ENCODE data around the gene ABCA13.
A peak's percentile ranks its signal among the peaks of the same experiment; 100 is the strongest.

ABCA13 gene

DNA sequence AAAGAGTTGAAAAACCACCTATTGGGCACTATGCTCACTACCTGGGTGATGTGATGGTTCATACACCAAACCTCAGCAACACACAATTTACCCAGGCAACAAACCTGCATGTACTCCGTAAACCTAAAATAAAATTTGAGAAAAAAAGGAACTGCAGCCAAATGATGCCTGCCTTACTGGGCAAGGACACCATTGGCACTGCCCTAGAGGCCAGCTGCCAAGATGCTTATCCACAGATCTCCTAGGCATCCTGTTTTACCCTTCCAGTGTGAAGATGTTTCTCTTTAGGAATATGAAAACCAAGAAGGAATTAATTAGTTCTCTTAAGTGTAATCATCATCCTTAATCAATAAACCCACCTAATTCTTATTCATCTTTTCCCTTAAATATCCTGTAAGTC, 133.4 kb downstream of the ABCA13 start:
- Histone ChIP-seq H3K27ac (no peak overlapping the region), H3K27me3 (no peaks in the 10 kb centered on the region), H3K4me1 (no peaks in the 10 kb centered on the region), H3K9me3 (no peaks in the 10 kb centered on the region), H3K4me2 (no peak overlapping the region), H3K4me3 (no peak overlapping the region), H4K20me1 (no peaks in the 10 kb centered on the region), H3K36me3 (no peaks in the 10 kb centered on the region), H3K9ac (no peak overlapping the region)
- TF ChIP-seq Cebpa-rat (IDR thresholded peaks at IDR 0.05): no peak

DNA sequence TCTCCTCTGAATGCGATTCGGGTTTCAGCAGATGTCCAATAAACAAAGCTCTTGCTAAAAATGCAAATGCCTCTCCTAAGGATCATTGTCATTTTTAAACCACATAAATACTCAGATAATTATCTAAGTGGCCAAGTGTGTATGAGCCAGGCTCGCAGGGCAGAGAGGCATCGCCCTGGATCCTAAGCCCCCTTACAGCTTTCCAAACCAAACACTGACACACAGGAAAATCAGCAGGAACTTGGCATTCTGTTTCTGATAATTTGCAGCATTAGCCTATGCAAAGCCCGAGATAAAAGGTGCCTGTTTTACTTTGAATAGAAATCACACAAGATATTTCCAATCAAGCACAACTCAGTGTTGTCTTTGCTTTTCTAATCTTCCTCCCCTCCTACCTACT, 134.4 kb downstream of the ABCA13 start:
- no peak overlapping the region for H3K4me2 ChIP-seq
- no peaks in the 10 kb centered on the region for H3K27me3 ChIP-seq
- no peaks in the 10 kb centered on the region for H4K20me1 ChIP-seq
- TF ChIP-seq Cebpa-rat (IDR thresholded peaks at IDR 0.05): no peak
- H3K9me3 ChIP-seq: no peaks in the 10 kb centered on the region
- H3K4me1 ChIP-seq: no peaks in the 10 kb centered on the region
- H3K9ac ChIP-seq: no peak overlapping the region
- no peak overlapping the region for H3K27ac ChIP-seq
- no peaks in the 10 kb centered on the region for H3K36me3 ChIP-seq
- no peak overlapping the region for H3K4me3 ChIP-seq

DNA sequence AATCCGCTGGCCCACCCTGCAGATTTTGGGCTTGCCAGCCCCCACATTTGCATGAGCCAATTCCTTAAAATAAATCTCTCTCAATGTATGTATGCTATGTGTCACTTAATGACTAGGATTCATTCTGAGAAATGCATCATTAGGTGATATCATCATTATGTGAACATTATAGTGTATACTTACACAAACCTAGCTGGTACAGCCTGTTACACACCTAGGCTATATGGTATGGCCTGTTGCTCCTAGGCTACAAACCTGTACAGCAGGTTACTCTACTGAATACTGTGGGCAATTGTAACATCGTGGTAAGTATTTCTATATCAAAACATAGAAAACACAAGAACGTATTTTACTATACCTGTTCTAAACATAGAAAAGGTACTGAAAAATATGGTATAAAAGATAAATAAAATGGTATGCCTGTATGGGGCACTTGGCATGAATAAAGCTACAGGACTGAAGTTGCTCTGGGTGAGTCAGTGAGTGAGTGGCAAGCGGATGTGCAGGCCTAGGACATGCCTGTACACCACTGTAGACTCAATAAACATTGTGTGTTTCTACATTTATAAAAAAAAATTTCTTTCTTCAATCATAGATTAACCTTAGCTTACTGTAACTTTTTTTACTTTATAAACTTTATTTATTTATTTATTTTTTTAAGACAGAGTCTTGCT, 135.9 kb downstream of the ABCA13 start:
- Histone ChIP-seq H4K20me1 (no peaks in the 10 kb centered on the region), H3K4me3 (no peak overlapping the region), H3K27me3 (no peaks in the 10 kb centered on the region), H3K4me2 (no peak overlapping the region), H3K9ac (no peak overlapping the region), H3K9me3 (no peaks in the 10 kb centered on the region), H3K27ac (no peak overlapping the region), H3K36me3 (no peaks in the 10 kb centered on the region), H3K4me1 (no peaks in the 10 kb centered on the region)
- no peak for TF ChIP-seq Cebpa-rat (IDR thresholded peaks at IDR 0.05)

GRCh38 chr7:48309720-48310119, 138.5 kb downstream of the ABCA13 start:
- Histone ChIP-seq H3K4me2 (no peak overlapping the region), H4K20me1 (no peaks in the 10 kb centered on the region), H3K4me3 (no peak overlapping the region), H3K27me3 (no peaks in the 10 kb centered on the region), H3K4me1 (no peaks in the 10 kb centered on the region), H3K27ac (no peak overlapping the region), H3K9me3 (no peaks in the 10 kb centered on the region), H3K36me3 (no peaks in the 10 kb centered on the region), H3K9ac (no peak overlapping the region)
- no peak for TF ChIP-seq Cebpa-rat (IDR thresholded peaks at IDR 0.05)

DNA sequence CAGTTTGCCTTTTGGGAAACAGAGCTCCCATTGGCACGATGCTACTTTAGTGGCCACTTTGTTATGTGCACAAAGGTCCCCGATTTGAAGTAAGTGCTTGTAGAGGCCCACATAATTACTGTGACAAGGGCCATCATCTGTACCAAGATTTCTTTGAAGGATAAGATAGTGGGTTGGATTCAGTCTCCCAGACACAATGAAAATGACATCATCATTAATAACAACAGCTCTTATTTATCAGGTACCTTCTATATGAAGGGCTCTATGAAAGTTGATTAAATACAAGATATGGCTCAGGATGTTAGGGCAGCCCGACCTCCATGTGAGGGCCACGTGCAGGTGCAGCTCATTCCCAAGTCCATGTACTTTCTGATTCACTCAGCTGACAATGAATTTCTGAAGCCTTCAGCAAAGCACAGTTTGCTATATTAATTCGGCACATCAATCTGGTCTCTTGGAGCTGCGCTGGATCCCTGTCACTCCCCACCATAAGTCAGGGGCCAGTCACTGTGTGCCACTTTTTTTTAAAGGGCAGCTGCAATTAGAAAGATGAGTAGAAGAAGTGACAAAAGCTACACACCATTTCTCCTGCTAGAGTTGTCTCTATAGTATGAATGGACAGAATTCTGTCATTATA, 140.3 kb downstream of the ABCA13 start:
- Histone ChIP-seq H3K36me3 (no peaks in the 10 kb centered on the region), H3K9ac (no peak overlapping the region), H4K20me1 (no peaks in the 10 kb centered on the region), H3K27me3 (no peaks in the 10 kb centered on the region), H3K4me3 (no peak overlapping the region), H3K4me2 (no peak overlapping the region), H3K4me1 (peaks cover 3% of the 10 kb centered on the region), H3K9me3 (no peaks in the 10 kb centered on the region), H3K27ac (no peak overlapping the region)
- no peak for TF ChIP-seq Cebpa-rat (IDR thresholded peaks at IDR 0.05)

DNA sequence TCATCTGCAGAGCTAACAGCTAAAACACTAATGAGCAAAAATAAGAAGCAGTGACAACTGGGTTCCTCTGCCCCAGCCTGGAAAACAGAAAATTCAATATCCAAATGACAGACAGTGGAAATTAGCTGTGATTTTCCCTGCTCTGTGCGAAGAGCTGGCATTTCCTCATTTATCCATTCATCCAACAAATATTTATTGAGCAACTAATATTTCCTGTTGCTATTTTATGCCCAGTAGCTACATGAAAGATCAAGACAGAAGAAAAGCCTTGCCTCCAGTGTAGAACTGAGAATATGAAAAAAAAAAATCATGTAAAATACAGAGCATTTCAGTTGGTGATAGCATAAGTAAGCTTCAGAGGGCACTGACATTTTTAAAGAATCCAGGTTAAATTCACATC, 140.9 kb downstream of the ABCA13 start:
- Histone ChIP-seq H4K20me1 (no peaks in the 10 kb centered on the region), H3K9me3 (no peaks in the 10 kb centered on the region), H3K36me3 (no peaks in the 10 kb centered on the region), H3K4me2 (no peak overlapping the region), H3K27me3 (no peaks in the 10 kb centered on the region), H3K4me1 (peaks cover 7% of the 10 kb centered on the region), H3K27ac (no peak overlapping the region), H3K9ac (no peak overlapping the region), H3K4me3 (no peak overlapping the region)
- TF ChIP-seq Cebpa-rat (IDR thresholded peaks at IDR 0.05): no peak

DNA sequence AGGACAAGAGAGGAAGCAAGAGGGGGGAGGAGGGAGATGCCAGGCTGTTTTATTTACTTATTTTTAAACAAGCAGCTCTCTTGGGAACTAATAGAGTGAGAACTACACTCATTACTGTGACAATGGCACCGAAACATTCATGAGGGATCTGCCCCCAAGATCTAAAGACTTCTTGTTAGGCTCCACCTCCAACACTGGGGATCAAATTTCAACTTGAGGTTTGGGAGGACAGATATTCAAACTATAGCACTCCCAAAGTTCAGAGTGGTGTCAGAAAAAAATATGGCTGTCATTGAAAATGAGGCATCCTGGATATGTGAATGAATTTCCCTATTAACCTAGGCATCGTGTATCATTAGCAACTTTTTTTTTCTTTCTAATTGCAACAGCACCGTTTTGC, 145.5 kb downstream of the ABCA13 start:
- Histone ChIP-seq H3K4me3 (no peak overlapping the region), H3K9me3 (no peaks in the 10 kb centered on the region), H3K36me3 (no peaks in the 10 kb centered on the region), H3K27me3 (no peaks in the 10 kb centered on the region), H4K20me1 (no peaks in the 10 kb centered on the region), H3K27ac (no peak overlapping the region), H3K4me2 (peak overlapping the region; percentile 43), H3K9ac (no peak overlapping the region), H3K4me1 (peaks cover 7% of the 10 kb centered on the region)
- no peak for TF ChIP-seq Cebpa-rat (IDR thresholded peaks at IDR 0.05)

DNA sequence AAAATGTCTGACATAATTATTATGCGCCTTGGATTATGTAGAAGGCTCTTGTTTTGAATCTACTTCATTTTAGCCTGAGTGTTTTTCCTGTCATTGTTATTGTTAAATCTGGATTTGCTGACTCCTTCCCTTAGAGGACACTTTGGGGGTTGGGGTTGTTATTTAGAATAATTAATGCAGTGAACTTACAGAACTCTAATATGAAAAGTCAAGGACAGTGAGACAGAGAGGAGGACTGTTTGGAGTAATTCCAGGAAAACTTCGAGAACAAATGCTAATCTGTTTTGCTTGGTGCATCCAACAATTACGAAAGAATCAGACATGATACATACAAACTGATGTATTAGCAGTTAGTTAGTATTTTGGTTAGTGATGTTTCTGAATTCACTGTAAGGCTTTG, 146.1 kb downstream of the ABCA13 start:
- Histone ChIP-seq H4K20me1 (no peaks in the 10 kb centered on the region), H3K4me1 (peaks cover 7% of the 10 kb centered on the region), H3K9me3 (no peaks in the 10 kb centered on the region), H3K9ac (no peak overlapping the region), H3K4me2 (no peak overlapping the region), H3K36me3 (no peaks in the 10 kb centered on the region), H3K4me3 (no peak overlapping the region), H3K27me3 (no peaks in the 10 kb centered on the region), H3K27ac (no peak overlapping the region)
- no peak for TF ChIP-seq Cebpa-rat (IDR thresholded peaks at IDR 0.05)

DNA sequence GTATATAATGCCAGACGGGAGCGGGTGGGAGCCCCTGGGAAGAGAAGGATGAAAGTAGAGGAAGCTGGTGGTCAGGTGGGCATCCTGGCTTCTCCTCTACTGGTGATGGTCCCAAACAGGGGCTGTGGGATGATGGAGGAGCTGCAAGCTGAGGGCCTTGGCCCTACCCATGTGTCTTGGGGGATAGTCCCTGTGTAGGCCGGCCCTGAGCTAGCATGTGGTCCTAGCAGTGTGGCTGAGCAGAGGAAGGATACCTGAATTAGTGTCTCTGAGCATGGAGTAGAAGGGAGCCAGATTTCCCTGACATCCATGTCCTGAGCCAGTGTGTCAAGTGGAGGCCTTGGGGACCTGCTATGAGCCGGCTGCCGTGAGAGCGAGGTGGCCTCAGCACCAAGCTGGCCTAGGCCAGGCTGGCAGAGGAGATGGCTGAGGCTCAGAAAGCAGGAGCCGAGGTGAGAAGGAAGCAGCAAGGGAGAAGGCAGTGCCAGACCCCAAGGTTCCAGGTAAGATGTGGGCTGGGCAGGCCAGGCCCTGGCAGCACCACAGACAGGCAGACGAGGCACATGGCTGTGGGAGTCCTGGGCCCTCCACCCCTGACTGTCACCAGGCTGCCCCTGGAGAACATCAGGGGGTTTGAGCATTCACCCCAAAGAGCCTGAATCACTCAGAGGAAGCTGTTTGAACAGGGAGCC, 150.2 kb downstream of the ABCA13 start:
- H3K9me3 ChIP-seq: peaks cover 15% of the 10 kb centered on the region
- no peak overlapping the region for H3K4me3 ChIP-seq
- H3K27me3 ChIP-seq: no peaks in the 10 kb centered on the region
- no peak for TF ChIP-seq Cebpa-rat (IDR thresholded peaks at IDR 0.05)
- H3K4me2 ChIP-seq: no peak overlapping the region
- H3K9ac ChIP-seq: no peak overlapping the region
- H3K27ac ChIP-seq: no peak overlapping the region
- H4K20me1 ChIP-seq: no peaks in the 10 kb centered on the region
- no peaks in the 10 kb centered on the region for H3K36me3 ChIP-seq
- peaks cover 6% of the 10 kb centered on the region for H3K4me1 ChIP-seq

DNA sequence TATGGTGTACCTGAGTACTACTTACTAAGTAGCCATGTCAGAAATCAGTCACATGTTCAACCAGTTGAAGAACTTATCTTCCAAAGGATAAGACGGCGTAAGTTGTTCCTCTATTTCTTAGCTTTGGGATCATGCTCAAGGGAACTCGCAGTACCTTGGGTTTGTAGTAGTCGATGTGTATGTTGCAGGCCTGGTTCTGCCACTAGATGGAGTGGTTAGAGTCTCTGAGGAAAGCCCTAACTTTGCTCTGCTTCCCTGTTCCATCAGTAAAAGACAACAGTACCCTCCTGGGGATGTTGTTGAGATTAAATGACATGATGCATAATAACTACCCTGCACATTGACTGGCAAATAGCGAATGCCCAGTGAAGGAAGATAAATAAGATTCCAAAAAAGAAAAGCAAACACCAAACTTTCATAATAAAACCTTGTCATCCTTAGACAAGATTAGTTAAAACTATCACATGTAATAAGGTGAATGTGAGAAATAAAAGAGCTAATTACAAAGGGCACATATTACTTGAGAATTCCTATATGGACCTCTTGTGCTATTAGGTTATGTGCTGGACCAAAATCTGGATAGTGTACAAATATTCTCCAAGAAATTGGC, 165.9 kb downstream of the ABCA13 start:
- Histone ChIP-seq H3K27me3 (no peaks in the 10 kb centered on the region), H3K4me3 (no peak overlapping the region), H3K9ac (no peak overlapping the region), H3K4me1 (no peaks in the 10 kb centered on the region), H3K36me3 (no peaks in the 10 kb centered on the region), H3K9me3 (no peaks in the 10 kb centered on the region), H4K20me1 (no peaks in the 10 kb centered on the region), H3K4me2 (no peak overlapping the region), H3K27ac (no peak overlapping the region)
- no peak for TF ChIP-seq Cebpa-rat (IDR thresholded peaks at IDR 0.05)
